A549 treated with GW870086 at 1 μM for 4 hours (cell line): ENCODE measurements around the gene PRRX2. TPM values are rescaled to one million over a fixed set of nuclear protein-coding genes. Genes with fewer than 3 reads are reported as not detected.

Source experiments
- total RNA-seq: library from RNA; stranded (reverse); fragments of 200-300 nt; extraction: Qiagen RNA extraction; gene quantifications from 5 replicates; pipeline ENCODE4 v1.2.3, GENCODE V29; 2022; ENCODE audit warnings: low read depth

PRRX2 gene
- total RNA-seq, result 6.6 to 12.9 TPM (median 12.4 TPM) in 5 replicates

DNA sequence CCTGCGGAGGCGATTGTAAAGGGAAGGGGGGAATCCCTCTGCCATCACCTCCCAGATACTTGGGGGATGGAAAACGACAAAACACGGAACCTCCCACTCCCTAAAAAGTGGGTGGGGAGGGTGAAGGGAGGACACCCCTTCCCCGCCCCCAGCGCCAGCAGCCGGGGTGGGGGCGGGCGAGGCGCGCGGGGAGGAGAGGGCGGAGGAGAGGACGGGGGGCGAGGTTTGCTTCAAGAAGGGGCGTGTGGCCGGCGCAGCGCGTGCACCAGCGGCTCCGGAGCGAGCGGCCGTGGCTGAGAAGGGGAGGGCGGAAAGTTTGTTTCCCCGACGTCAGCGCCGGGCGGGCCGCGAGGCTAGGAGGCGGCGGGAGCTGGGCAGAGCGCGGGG lies at the start of gene PRRX2:
PRRX2 (plus strand) TSS at position 259 of the 387 bp plus-strand sequence. CDS start 221 bp downstream, outside the sequence.

GRCh38 chr9:129620669-129621295 lies 44.7 kb upstream of the PRRX2 start, which contains the start of gene C9orf50:
Gene C9orf50 (minus strand): TSS chr9:129621101. CDS start chr9:129620574, 527 bp downstream.

DNA sequence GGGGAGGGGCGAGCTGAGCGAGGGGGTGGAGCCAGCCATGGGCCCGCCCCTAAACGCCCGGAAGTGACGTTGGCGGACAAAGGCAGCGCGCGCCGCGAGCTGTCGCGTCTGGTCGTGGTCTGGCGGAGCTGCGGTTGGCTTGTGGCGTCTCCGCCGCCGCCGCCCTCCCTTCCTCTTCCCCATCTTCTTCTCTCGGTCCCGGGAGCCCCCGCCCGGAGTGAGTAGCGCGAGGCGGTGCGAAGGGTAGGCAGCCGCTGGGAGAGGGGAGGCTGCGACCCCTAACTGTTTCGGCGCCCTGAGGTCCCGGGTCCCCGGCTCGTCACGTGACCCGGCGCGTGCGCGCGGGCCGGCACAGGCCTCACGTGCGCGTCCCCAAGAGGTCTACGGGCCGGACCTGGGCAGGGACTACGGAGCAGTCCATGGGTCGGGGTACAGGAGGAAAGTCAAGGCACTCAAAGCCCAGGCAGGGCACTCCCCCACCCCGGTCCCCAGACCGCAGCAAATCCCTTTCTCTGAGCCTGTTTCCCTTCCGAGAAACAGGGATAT lies 39.3 kb upstream of the PRRX2 start, which contains the start of gene NTMT1:
NTMT1 (plus strand) TSS at position 85 of the 546 bp plus-strand sequence. CDS start 6,541 bp downstream, outside the sequence.

GRCh38 chr9:129641750-129642585 lies 23.5 kb upstream of the PRRX2 start, which contains the start of gene ASB6:
Gene ASB6 (minus strand): TSS chr9:129642151. CDS start chr9:129641999, 152 bp downstream.

GRCh38 chr9:129752900-129753729 lies 87.7 kb downstream of the PRRX2 start, which contains the start of gene PTGES:
Gene PTGES (minus strand): TSS chr9:129753042. CDS start chr9:129753012, 30 bp downstream.

Other genes starting within 250 kb of the PRRX2 start
- not detected in 5 replicates for gene C9orf50, start 44.5 kb upstream of the PRRX2 start, total RNA-seq
- gene NTMT1, start 39.5 kb upstream of the PRRX2 start, total RNA-seq, result 86.8 to 107 TPM (median 95.0 TPM) in 5 replicates
- 21.3 to 27.6 TPM (median 25.8 TPM) in 5 replicates for gene ASB6, start 23.5 kb upstream of the PRRX2 start, total RNA-seq
- 172 to 205 TPM (median 174 TPM) in 5 replicates for gene PTGES, start 87.4 kb downstream of the PRRX2 start, total RNA-seq
- 23.7 to 26.4 TPM (median 24.2 TPM) in 5 replicates for gene TOR1B, start 137.5 kb downstream of the PRRX2 start, total RNA-seq
- 58.3 to 64.4 TPM (median 63.3 TPM) in 5 replicates for gene TOR1A, start 158.5 kb downstream of the PRRX2 start, total RNA-seq
- gene C9orf78, start 169.6 kb downstream of the PRRX2 start, total RNA-seq, result 45.9 to 50.4 TPM (median 47.7 TPM) in 5 replicates
- gene USP20, start 169.8 kb downstream of the PRRX2 start, total RNA-seq, result 3.5 to 6.0 TPM (median 4.8 TPM) in 5 replicates